ENCODE results near the gene PREP. TPM values are rescaled to one million over a fixed set of nuclear protein-coding genes. Genes with fewer than 3 reads are reported as not detected.
"Not testable (repeated sequence)": the region's sequence is repeated elsewhere in the genome, so short reads cannot be mapped to it uniquely, and the experiment has no call there.

The PREP gene
- total and polyA plus RNA-seq, 8 donors: 11.0 to 53.3 (median 18.1) TPM

GRCh38 chr6:105424175-105424783, 21.4 kb upstream of the PREP start:
- intact Hi-C loops (cut with DNase I; ENCODE audit: low total_unique reads): no loop called here
- H3K27me3 ChIP-seq: no peaks in the 10 kb centered on the region
- TF ChIP-seq POLR2A (IDR thresholded peaks at IDR 0.05) (no peak), CTCF (IDR thresholded peaks at IDR 0.05) (peak in 5 of 7 experiments; percentile 45 to 62 (median 54))
- no peak overlapping the region for H3K4me3 ChIP-seq
- H3K4me1 ChIP-seq: no peaks in the 10 kb centered on the region
- peak; percentile 60 to 76 for DNase-seq
- H3K9me3 ChIP-seq: peaks cover 0 to 3% (median 0%) of the 10 kb centered on the region in 4 donors
- 6 to 12% (median 8%) methylated on average over 7 of the region's 7 CpGs for WGBS, 5 donors
- no peak overlapping the region for H3K27ac ChIP-seq
- no peaks in the 10 kb centered on the region for H3K36me3 ChIP-seq

DNA sequence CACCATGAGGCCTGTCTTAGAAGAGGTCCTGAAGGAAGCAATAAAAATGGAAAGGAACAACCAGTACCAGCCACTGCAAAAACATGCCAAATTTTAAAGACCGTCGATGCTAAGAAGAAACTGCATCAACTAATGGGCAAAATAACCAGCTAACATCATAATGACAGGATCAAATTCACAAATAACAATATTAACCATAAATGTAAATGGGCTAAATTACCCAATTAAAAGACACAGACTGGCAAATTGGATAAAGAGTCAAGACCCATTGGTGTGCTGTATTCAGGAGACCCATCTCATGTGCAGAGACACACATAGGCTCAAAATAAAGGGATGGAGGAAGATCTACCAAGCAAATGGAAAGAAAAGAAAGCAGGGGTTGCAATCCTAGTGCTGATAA, 14.1 kb upstream of the PREP start:
- H3K4me1 ChIP-seq; H3K27me3 ChIP-seq; H3K36me3 ChIP-seq; H3K4me3 ChIP-seq; intact Hi-C loops (cut with DNase I; ENCODE audit: low total_unique reads); DNase-seq; H3K27ac ChIP-seq: not testable (repeated sequence)
- H3K9me3 ChIP-seq: peaks cover 0 to 40% (median 20%) of the 10 kb centered on the region in 4 donors
- 91 to 100% (median 92%) methylated on average over 2 of the region's 2 CpGs for WGBS, 5 donors

DNA sequence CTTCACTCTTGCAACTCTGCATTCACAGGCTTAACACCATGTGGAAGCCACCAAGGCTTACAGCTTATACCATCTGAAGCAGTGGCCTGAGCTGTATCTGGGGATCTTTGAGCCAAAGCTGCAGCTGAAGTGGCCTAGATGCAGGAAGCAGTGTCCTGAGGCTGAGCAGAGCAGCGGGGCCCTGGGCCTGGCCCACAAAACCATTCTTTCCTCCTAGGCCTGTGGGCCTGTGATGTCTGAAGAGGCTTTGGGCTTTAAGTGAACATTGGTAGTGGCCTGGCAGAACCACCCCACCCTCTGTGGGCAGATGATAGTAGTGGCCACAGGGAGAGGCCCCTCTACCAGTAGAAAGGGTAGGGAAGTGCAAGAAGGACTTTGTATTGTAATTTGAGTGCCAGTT, 6.9 kb upstream of the PREP start:
- Histone ChIP-seq H3K9me3 (peaks cover 0 to 5% (median 1%) of the 10 kb centered on the region in 4 donors), H3K27ac (no peak overlapping the region), H3K4me3 (no peak overlapping the region), H3K36me3 (no peaks in the 10 kb centered on the region), H3K27me3 (no peaks in the 10 kb centered on the region), H3K4me1 (no peaks in the 10 kb centered on the region)
- DNase-seq: no peak
- intact Hi-C loops (cut with DNase I; ENCODE audit: low total_unique reads): loop anchor here (10.0 kb wide), 1 partner anchor 315 kb away; no protein-coding TSS in a partner anchor
- WGBS, 5 donors: 94 to 100% (median 98%) methylated on average over 1 of the region's 1 CpG
- no peak for TF ChIP-seq POLR2A (IDR thresholded peaks at IDR 0.05)
- no peak for TF ChIP-seq CTCF (IDR thresholded peaks at IDR 0.05)
- TF ChIP-seq POLR2AphosphoS5 (IDR thresholded peaks at IDR 0.05): no peak
- no peak for TF ChIP-seq EP300 (IDR thresholded peaks at IDR 0.05)

- Histone ChIP-seq H3K4me3 (peak overlapping the region; percentile 89 to 98 (median 94)), H3K27me3 (no peaks in the 10 kb centered on the region), H3K27ac (peak overlapping the region; percentile 83 to 93 (median 87)), H3K4me1 (peaks cover 16 to 55% (median 38%) of the 10 kb centered on the region in 4 donors), H3K9me3 (no peaks in the 10 kb centered on the region), H3K36me3 (peaks cover 0 to 1% (median under 1%) of the 10 kb centered on the region in 4 donors)
- DNase-seq: peak; percentile 36 to 62
- intact Hi-C loops (cut with DNase I; ENCODE audit: low total_unique reads): loop anchor here (10.0 kb wide), 1 partner anchor 308 kb away; no protein-coding TSS in a partner anchor
- TF ChIP-seq CTCF (IDR thresholded peaks at IDR 0.05) (no peak), POLR2AphosphoS5 (IDR thresholded peaks at IDR 0.05) (no peak), EP300 (IDR thresholded peaks at IDR 0.05) (no peak), POLR2A (IDR thresholded peaks at IDR 0.05) (no peak)
- 3 to 9% (median 4%) methylated on average over 33 to 48 of the region's 48 CpGs for WGBS, 5 donors
These were observed 568 bp downstream of the PREP start for GRCh38 chr6:105402090-105402938.
